ENCODE results near the gene PADI2.

Gene PADI2

GRCh38 chr1:17093822-17094393, 25.3 kb downstream of the PADI2 start:
- H3K4me3 ChIP-seq (ENCODE audit: low read depth, low read length): no peak overlapping the region
- no peaks in the 10 kb centered on the region for H3K9me3 ChIP-seq (ENCODE audit: control insufficient read depth, insufficient read depth, low read length)
- H3K9ac ChIP-seq (ENCODE audit: low read depth, low read length): no peak overlapping the region
- peaks cover 2% of the 10 kb centered on the region for H3K4me1 ChIP-seq (ENCODE audit: control insufficient read depth, insufficient read depth, low read length)
- no peaks in the 10 kb centered on the region for H3K36me3 ChIP-seq (ENCODE audit: control insufficient read depth, insufficient read depth, low read length)
- no peaks in the 10 kb centered on the region for H3K27me3 ChIP-seq (ENCODE audit: control insufficient read depth, insufficient read depth, low read length)

DNA sequence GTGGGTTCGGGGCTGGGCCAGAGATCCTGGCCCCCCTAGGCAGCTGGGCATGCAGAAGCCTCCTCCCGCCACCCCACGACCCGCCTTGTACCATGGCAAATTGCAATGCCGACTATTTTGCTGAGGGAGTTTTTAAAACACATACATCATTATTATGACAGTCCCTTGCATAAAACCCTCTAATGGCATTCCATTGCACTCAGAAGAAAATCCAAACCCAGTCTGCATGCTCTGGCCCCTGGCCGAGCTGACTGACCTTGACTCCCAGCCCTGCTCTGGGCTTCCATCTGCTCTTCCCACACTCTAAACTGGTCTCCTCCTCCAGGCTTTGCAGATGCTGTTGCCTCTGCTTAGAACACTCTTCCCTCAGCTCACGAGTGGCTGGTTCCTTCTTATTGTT, 28.0 kb downstream of the PADI2 start:
- Histone ChIP-seq H3K36me3 (ENCODE audit: control insufficient read depth, insufficient read depth, low read length) (no peaks in the 10 kb centered on the region), H3K4me3 (ENCODE audit: low read depth, low read length) (no peak overlapping the region), H3K9me3 (ENCODE audit: control insufficient read depth, insufficient read depth, low read length) (no peaks in the 10 kb centered on the region), H3K4me1 (ENCODE audit: control insufficient read depth, insufficient read depth, low read length) (no peaks in the 10 kb centered on the region), H3K9ac (ENCODE audit: low read depth, low read length) (no peak overlapping the region), H3K27me3 (ENCODE audit: control insufficient read depth, insufficient read depth, low read length) (no peaks in the 10 kb centered on the region)

- no peaks in the 10 kb centered on the region for H3K27me3 ChIP-seq (ENCODE audit: control insufficient read depth, insufficient read depth, low read length)
- H3K9ac ChIP-seq (ENCODE audit: low read depth, low read length): no peak overlapping the region
- H3K9me3 ChIP-seq (ENCODE audit: control insufficient read depth, insufficient read depth, low read length): no peaks in the 10 kb centered on the region
- H3K4me1 ChIP-seq (ENCODE audit: control insufficient read depth, insufficient read depth, low read length): no peaks in the 10 kb centered on the region
- H3K36me3 ChIP-seq (ENCODE audit: control insufficient read depth, insufficient read depth, low read length): no peaks in the 10 kb centered on the region
- no peak overlapping the region for H3K4me3 ChIP-seq (ENCODE audit: low read depth, low read length)
These were observed 29.7 kb downstream of the PADI2 start for GRCh38 chr1:17089506-17089905.

DNA sequence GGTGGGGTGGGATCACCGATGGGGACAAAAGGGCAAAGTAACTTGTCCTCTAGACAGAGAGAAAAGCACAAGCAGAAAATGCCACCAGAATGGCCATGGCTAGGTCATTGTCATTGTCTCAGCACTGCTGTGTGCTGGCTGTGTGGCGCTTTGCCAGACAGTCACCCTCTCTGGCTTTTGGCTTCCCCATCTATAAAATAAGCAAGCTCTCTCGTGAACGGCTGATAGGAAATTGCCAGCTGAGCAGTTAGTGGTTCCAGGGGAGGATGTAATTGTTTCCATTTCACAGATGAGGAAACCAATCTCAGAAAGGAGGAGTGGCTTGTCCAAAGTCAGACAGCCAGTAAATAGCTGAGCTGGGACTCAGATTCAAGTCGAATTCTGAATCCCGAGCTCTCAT, 32.5 kb downstream of the PADI2 start:
- no peaks in the 10 kb centered on the region for H3K9me3 ChIP-seq (ENCODE audit: control insufficient read depth, insufficient read depth, low read length)
- H3K4me3 ChIP-seq (ENCODE audit: low read depth, low read length): no peak overlapping the region
- H3K9ac ChIP-seq (ENCODE audit: low read depth, low read length): no peak overlapping the region
- no peaks in the 10 kb centered on the region for H3K4me1 ChIP-seq (ENCODE audit: control insufficient read depth, insufficient read depth, low read length)
- no peaks in the 10 kb centered on the region for H3K36me3 ChIP-seq (ENCODE audit: control insufficient read depth, insufficient read depth, low read length)
- H3K27me3 ChIP-seq (ENCODE audit: control insufficient read depth, insufficient read depth, low read length): no peaks in the 10 kb centered on the region

GRCh38 chr1:17084787-17085186, 34.5 kb downstream of the PADI2 start:
- H3K4me1 ChIP-seq (ENCODE audit: control insufficient read depth, insufficient read depth, low read length): no peaks in the 10 kb centered on the region
- H3K9ac ChIP-seq (ENCODE audit: low read depth, low read length): no peak overlapping the region
- H3K9me3 ChIP-seq (ENCODE audit: control insufficient read depth, insufficient read depth, low read length): no peaks in the 10 kb centered on the region
- no peak overlapping the region for H3K4me3 ChIP-seq (ENCODE audit: low read depth, low read length)
- H3K27me3 ChIP-seq (ENCODE audit: control insufficient read depth, insufficient read depth, low read length): no peaks in the 10 kb centered on the region
- no peaks in the 10 kb centered on the region for H3K36me3 ChIP-seq (ENCODE audit: control insufficient read depth, insufficient read depth, low read length)

DNA sequence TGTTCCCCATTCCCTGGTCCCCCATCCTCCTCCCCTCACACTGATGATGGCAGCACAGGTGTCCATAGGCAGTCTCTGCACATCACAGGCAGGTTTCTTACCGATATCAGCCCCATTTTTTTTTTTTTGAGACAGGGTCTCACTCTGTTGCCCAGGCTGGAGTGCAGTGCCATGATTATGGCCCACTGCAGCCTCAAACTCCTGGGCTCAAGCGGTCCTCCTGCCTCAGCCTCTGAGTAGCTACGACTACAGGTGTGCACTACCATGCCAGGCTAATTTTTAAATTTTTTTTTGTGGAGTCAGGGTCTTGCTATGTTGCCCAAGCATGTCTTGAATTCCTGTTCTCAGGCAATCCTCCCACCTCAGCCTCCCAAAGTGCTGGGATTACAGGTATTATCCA, 36.5 kb downstream of the PADI2 start:
- no peaks in the 10 kb centered on the region for H3K4me1 ChIP-seq (ENCODE audit: control insufficient read depth, insufficient read depth, low read length)
- H3K4me3 ChIP-seq (ENCODE audit: low read depth, low read length): no peak overlapping the region
- H3K27me3 ChIP-seq (ENCODE audit: control insufficient read depth, insufficient read depth, low read length): no peaks in the 10 kb centered on the region
- H3K9me3 ChIP-seq (ENCODE audit: control insufficient read depth, insufficient read depth, low read length): no peaks in the 10 kb centered on the region
- no peak overlapping the region for H3K9ac ChIP-seq (ENCODE audit: low read depth, low read length)
- no peaks in the 10 kb centered on the region for H3K36me3 ChIP-seq (ENCODE audit: control insufficient read depth, insufficient read depth, low read length)

DNA sequence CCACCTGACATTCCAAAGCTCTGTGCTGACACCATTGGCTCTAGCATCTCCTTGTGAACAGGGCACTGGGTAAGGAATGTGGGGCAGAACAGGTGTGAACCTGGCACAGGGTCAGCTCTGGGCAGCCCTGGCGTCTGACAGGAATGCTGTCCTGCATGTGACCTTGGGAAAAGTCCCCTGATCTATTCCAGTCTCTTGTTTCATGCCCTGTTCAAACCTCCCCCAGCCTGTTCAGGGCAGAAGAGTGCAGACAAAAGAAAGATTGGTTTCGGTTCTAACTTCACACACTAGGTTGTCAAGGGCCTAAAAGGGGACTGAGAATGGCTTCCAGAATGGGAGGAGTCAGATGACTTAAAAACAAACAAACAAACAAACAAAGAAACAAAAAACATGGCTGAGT, 37.8 kb downstream of the PADI2 start:
- Histone ChIP-seq H3K36me3 (ENCODE audit: control insufficient read depth, insufficient read depth, low read length) (no peaks in the 10 kb centered on the region), H3K9ac (ENCODE audit: low read depth, low read length) (no peak overlapping the region), H3K4me1 (ENCODE audit: control insufficient read depth, insufficient read depth, low read length) (no peaks in the 10 kb centered on the region), H3K27me3 (ENCODE audit: control insufficient read depth, insufficient read depth, low read length) (no peaks in the 10 kb centered on the region), H3K9me3 (ENCODE audit: control insufficient read depth, insufficient read depth, low read length) (no peaks in the 10 kb centered on the region), H3K4me3 (ENCODE audit: low read depth, low read length) (no peak overlapping the region)

DNA sequence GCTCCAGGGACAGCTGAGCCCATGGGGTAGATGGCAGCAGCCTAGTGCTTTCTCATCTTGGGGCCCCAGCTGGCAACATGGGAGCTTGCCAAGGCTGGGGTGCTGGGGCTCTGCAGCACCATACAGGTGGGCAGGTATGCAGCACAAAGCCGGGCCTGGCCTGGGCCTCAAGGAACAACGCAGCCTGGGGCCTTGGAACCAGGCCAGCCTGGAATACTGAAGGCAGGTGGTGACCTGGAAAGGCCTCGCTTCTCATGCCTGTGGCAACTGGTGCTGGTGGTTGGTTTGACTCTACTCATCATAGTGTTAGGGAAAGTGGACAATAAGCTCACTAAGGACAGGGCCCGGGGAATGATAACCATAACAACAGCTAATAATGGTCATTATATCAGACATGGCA, 38.4 kb downstream of the PADI2 start:
- no peaks in the 10 kb centered on the region for H3K36me3 ChIP-seq (ENCODE audit: control insufficient read depth, insufficient read depth, low read length)
- no peaks in the 10 kb centered on the region for H3K27me3 ChIP-seq (ENCODE audit: control insufficient read depth, insufficient read depth, low read length)
- H3K4me3 ChIP-seq (ENCODE audit: low read depth, low read length): no peak overlapping the region
- H3K9me3 ChIP-seq (ENCODE audit: control insufficient read depth, insufficient read depth, low read length): no peaks in the 10 kb centered on the region
- no peaks in the 10 kb centered on the region for H3K4me1 ChIP-seq (ENCODE audit: control insufficient read depth, insufficient read depth, low read length)
- H3K9ac ChIP-seq (ENCODE audit: low read depth, low read length): no peak overlapping the region

DNA sequence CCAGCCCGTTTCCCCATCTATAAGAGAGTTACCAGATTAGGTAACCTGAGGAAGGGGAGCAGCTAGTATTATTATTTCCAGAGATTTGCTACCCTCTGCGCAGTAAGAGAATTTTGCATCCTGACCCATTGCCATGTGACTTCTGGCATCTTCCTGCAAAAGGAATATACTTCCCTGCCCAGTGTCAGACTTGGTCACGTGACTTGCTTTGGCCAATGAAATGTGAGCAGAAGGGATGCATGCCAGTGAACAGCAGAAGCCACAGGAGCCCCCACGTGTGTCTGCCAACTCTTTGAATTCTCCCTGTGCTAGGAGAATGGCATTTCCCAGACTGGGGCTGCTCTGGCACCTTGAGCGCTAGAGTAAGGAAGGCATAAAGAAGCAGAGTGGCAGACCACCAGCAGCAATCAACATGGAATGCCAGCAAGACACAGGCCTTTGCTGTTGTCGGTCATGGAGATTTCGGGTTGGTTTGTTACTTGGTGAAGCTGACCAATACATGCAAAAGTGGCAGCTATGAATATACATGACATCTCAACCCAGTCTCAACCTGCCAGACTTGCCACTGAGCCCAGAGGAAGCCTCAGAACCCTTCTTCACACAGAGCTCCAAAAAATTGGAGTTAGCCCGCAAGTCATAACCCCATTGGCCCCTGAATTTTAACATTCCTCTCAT, 39.0 kb downstream of the PADI2 start:
- H3K9me3 ChIP-seq (ENCODE audit: control insufficient read depth, insufficient read depth, low read length): no peaks in the 10 kb centered on the region
- no peaks in the 10 kb centered on the region for H3K36me3 ChIP-seq (ENCODE audit: control insufficient read depth, insufficient read depth, low read length)
- H3K4me3 ChIP-seq (ENCODE audit: low read depth, low read length): no peak overlapping the region
- no peaks in the 10 kb centered on the region for H3K27me3 ChIP-seq (ENCODE audit: control insufficient read depth, insufficient read depth, low read length)
- H3K9ac ChIP-seq (ENCODE audit: low read depth, low read length): no peak overlapping the region
- H3K4me1 ChIP-seq (ENCODE audit: control insufficient read depth, insufficient read depth, low read length): no peaks in the 10 kb centered on the region

GRCh38 chr1:17078991-17079868, 40.0 kb downstream of the PADI2 start:
- no peaks in the 10 kb centered on the region for H3K36me3 ChIP-seq (ENCODE audit: control insufficient read depth, insufficient read depth, low read length)
- no peaks in the 10 kb centered on the region for H3K9me3 ChIP-seq (ENCODE audit: control insufficient read depth, insufficient read depth, low read length)
- H3K27me3 ChIP-seq (ENCODE audit: control insufficient read depth, insufficient read depth, low read length): no peaks in the 10 kb centered on the region

DNA sequence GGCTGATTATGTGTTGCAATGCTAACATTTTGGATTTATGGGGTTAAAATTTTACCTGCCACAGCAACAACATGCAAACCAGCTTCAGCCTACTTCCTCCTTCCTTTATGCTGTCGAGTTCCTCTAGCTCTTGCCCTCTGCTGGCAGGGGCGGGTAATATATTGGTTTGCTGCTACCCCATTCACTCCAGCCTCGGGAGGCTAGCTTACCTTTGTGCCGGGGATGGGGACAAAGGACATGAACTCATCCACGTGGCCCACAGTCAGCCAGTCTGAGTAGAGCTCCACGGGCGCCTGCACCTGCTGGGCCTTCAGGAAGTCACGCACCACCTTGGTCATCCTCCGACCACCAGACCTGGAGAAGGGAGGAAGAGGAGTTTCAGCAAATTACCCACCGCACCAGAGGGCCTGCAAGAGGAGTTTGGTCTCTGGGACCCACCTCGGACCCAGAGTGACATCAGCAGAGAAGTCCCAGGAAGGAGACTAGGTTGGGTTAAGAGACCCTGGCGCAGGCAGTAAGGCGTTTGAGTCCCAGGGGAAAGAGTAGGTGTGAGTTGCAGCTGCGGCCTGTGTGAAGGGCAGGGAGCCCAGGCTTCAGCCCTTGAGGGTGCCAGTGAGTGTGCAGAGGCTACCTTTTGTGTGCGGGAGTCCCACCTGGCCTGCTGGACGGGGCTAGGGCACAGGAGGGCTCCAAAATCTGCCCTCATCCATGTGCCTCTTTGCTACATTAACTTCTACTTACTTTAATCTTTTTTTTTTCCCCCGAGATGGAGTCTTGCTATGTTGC, 43.6 kb downstream of the PADI2 start:
- Histone ChIP-seq H3K36me3 (ENCODE audit: control insufficient read depth, insufficient read depth, low read length) (no peaks in the 10 kb centered on the region), H3K9ac (ENCODE audit: low read depth, low read length) (no peak overlapping the region), H3K4me1 (ENCODE audit: control insufficient read depth, insufficient read depth, low read length) (no peaks in the 10 kb centered on the region), H3K9me3 (ENCODE audit: control insufficient read depth, insufficient read depth, low read length) (no peaks in the 10 kb centered on the region), H3K4me3 (ENCODE audit: low read depth, low read length) (no peak overlapping the region), H3K27me3 (ENCODE audit: control insufficient read depth, insufficient read depth, low read length) (no peaks in the 10 kb centered on the region)

More at GRCh38 chr1:17078991-17079868, 40.0 kb downstream of the PADI2 start:
- Histone ChIP-seq H3K4me3 (ENCODE audit: low read depth, low read length) (no peak overlapping the region), H3K9ac (ENCODE audit: low read depth, low read length) (no peak overlapping the region), H3K4me1 (ENCODE audit: control insufficient read depth, insufficient read depth, low read length) (no peaks in the 10 kb centered on the region)
